Choroid plexus epithelial cell (primary cell): ENCODE data around the gene TECPR2.
"Not testable (repeated sequence)": the region's sequence is repeated elsewhere in the genome, so short reads cannot be mapped to it uniquely, and the experiment has no call there.

Experiments
- DNase-seq: peaks from one replicate; pipeline ENCODE4 v3.0.0-alpha.2; 2010; ENCODE audit warnings: low read depth
- H3K4me3 ChIP-seq: 2 replicates; pipeline ENCODE4 v1.5.1; 2011; ENCODE audit warnings: low read depth, mild to moderate bottlenecking, control low read depth, low read length, moderate library complexity
- TF ChIP-seq, protein P1 (sequence below): conservative IDR thresholded peaks from 2 replicates; pipeline ENCODE4 v1.5.1; 2011; ENCODE audit warnings: low read depth, mild to moderate bottlenecking, control low read depth, inconsistent platforms, low read length, moderate library complexity

TECPR2 gene

DNA sequence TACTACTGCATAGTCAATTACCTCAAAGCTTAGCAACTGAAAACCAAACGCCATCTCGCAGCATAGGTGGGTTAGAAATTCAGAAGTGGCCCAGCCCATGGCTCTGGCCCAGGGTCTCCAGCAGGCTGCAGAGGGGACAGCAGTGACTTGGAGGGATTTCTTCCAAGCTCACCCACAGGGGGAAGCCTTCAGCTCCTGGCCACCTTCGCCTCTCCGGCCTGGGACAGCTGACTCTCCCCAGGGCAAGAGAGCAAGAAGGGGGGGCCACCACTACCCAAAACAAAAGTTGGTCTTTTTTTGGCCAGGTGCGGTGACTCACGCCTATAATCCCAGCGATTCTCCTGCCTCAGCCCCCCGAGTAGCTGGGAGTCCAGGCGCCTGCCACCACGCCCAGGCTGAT lies 179.0 kb downstream of the TECPR2 start:
- DNase-seq = no peak
- TF ChIP-seq, protein P1, sequence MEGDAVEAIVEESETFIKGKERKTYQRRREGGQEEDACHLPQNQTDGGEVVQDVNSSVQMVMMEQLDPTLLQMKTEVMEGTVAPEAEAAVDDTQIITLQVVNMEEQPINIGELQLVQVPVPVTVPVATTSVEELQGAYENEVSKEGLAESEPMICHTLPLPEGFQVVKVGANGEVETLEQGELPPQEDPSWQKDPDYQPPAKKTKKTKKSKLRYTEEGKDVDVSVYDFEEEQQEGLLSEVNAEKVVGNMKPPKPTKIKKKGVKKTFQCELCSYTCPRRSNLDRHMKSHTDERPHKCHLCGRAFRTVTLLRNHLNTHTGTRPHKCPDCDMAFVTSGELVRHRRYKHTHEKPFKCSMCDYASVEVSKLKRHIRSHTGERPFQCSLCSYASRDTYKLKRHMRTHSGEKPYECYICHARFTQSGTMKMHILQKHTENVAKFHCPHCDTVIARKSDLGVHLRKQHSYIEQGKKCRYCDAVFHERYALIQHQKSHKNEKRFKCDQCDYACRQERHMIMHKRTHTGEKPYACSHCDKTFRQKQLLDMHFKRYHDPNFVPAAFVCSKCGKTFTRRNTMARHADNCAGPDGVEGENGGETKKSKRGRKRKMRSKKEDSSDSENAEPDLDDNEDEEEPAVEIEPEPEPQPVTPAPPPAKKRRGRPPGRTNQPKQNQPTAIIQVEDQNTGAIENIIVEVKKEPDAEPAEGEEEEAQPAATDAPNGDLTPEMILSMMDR = no peak
- no peak overlapping the region for H3K4me3 ChIP-seq

DNA sequence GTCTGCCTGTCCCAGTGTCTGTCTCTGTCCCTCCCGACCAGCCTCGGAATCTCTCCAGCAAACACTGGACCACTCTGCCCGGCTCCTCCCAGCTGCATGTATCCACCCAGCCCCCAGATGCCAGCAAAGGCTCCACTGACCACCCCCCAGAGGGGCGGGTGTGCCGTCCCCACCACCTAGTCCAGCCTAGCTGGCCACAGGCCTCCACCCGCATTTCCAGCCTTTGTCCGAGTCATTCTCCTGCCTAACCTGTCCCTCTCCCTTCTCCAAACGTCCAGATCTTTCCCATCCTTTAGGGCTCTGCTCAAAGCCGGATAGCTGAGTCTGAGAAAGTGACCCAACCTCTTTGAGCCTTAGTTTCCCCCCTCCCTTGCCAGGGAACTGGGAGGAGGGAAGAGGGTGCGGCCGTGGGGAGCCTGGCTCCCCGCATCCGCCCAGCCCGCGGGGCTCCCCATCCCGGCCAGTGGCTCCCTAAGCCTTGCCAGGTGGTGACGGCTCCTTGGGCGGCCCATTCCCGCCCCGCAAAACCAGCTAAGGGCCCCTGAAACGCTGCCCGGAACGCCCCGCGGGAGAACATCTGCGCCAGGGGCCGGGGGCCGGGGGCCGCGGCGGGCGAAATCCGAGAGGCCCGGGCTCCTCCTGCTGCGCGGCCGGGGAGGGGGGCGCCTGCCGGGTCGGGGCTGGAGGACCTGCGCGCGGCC lies 181.5 kb downstream of the TECPR2 start:
- H3K4me3 ChIP-seq = no peak overlapping the region
- TF ChIP-seq, protein P1 = no peak
- no peak for DNase-seq

DNA sequence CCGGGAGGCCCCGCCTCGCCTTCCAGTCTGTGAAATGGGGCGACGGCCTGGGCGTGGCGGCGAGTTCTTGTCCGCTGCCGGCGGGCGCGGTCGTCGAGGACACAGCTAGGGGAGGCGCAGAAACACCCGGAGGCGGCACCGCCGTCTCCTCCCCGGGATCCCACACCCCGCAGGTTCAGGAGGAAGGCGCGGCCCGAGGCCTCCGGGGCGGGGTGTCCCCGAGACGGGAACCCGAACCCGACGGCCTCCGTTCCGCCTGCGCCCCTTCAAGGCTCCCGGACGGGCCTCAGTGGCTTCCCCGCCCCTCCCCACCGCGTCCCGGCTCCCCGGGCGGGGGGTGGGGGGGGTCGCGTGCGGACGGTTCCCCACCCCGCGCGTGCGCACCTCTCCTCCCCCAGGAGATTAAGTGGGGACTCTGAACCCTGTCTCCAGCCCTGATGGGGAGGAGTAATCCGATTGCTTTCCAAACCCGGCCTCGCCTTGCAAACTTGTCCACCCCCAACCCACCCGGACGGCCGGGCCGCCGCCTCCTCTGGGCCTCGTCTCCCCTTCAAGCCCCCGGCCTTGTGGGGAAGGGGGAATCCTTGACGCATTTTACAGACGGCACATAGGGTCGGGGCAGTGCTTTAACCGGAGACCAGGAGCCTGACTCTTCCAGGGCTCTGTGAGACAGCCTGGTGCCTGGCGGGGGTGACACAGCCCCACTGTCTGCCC lies 182.2 kb downstream of the TECPR2 start:
- DNase-seq = no peak
- TF ChIP-seq, protein P1 = no peak
- no peak overlapping the region for H3K4me3 ChIP-seq

DNA sequence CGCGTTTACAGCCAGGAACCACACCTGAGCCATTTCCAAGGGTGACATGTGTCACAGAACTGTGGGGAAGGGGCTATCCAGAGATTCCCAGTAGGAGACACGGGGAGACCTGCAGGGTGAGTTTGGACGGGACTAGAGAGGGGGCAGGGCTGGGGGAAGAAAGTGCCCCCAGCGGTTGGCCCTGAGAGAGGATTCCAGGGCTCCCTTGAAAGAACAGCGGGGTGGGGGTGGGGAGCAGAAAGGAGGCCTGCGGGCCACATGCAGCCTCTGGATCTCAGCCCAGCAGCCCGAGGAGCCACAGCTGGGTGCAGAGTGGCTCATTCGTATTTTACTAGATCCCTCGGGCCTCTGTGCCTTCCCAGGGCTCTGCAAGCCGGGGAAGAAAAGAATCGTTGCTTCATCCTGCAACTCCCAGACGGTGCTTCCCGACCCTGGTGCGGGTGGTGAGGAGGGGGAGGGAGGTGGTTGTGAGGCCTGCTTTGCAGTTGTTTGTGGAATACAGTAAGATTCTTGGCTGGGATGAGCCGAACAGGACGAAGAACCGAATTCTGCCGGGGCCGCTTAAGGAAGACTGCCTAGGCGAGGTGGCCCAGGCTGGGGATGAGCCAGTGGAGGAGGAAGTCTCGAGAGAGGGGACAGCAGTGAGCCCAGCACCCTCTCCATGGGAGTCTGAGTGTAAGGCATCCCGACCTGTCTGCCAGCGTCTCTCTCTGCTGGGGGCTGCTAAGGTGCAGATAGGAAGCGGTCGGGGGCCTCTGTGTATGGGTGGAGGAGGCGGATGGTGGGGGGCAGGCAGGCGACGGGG lies 182.9 kb downstream of the TECPR2 start:
- DNase-seq = peak; percentile 76
- no peak overlapping the region for H3K4me3 ChIP-seq
- TF ChIP-seq, protein P1 = peak; percentile 26

DNA sequence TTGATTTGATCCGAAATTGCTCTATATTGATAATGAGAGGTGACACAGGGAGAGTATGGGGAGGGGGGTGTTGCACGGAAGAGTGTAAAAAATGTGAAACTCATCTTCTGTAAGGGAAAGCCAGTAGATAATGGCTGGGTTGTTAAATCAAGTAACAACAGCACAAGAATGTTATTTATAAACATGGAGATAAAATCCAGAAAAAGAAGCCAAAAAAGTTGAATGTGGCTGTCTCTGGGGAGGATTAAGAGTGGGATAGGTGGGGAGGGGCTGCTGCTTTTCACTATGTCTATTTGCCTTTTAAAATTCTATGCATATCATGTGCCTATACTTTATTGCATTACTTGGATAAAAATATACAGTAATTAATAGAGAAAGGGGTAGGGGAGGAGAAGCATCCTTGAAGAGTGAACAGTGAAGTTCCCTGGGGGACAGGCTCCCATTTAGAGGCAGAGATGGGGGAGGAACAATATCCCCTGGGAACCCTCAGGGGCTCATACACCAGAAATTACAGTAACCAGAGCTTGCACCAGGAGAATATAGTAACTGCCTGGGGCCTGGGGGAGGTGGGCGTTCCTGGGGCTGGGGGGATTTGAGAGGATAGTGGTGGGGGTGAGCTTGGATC lies 186.0 kb downstream of the TECPR2 start:
- TF ChIP-seq, protein P1 = no peak
- H3K4me3 ChIP-seq = no peak overlapping the region
- DNase-seq = no peak

DNA sequence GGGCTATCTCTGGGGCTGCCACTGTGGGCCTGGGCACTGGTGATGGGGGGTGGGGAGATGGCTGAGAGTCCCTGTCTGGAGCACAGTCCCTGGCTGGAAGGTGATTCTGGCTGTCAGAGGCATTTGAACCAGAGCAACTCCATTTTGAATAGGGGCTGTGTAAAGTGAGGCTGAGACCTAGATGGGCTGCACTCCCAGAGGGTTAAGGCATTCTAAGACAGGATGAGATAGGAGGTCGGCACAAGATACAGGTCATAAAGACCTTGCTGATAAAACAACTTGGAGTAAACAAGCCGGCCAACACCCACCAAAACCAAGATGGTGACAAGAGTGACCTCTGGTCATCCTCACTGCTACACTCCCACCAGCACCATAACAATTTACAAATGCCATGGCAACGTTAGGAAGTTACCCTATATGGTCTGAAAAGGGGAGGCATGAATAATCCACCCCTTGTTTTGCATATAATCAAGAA lies 188.2 kb downstream of the TECPR2 start:
- not testable (repeated sequence) for DNase-seq, H3K4me3 ChIP-seq
